Gastroesophageal sphincter (tissue), 4 donors: ENCODE measurements around the gene GAS2. TPM values are rescaled to one million over a fixed set of nuclear protein-coding genes. Genes with fewer than 3 reads are reported as not detected.

Source experiments
- ATAC-seq: fragments of 150-250 bp; one replicate; pipeline ENCODE4 v1.9.1; 2016; ENCODE audit warnings: mild to moderate bottlenecking, moderate library complexity
- H3K27ac ChIP-seq, 4 donors: fragments of 200-600 bp; sonication (generic) in 3 of 4; 1 replicate in 3 of 4; 2 replicates in 1 of 4; pipeline ENCODE4 v1.5.1; 2016 to 2019
- H3K27me3 ChIP-seq: fragments of 200-600 bp; sonication (generic); one replicate; pipeline ENCODE4 v1.5.1; 2019
- H3K36me3 ChIP-seq, 2 donors: fragments of 200-600 bp; sonication (generic); one replicate each; pipeline ENCODE4 v1.5.1; 2019; ENCODE audit warnings: control low read depth in 1 of 2
- H3K4me1 ChIP-seq, 3 donors: fragments of 200-600 bp; sonication (generic); 1 replicate in 2 of 3; 2 replicates in 1 of 3; pipeline ENCODE4 v1.5.1; 2016 to 2019; ENCODE audit warnings: control low read depth in 2 of 3
- H3K4me3 ChIP-seq, 2 donors: fragments of 200-600 bp; sonication (generic); one replicate each; pipeline ENCODE4 v1.5.1; 2019; ENCODE audit warnings: mild to moderate bottlenecking in 1 of 2, moderate library complexity in 1 of 2
- H3K9me3 ChIP-seq, 3 donors: fragments of 200-600 bp; sonication (generic); one replicate each; pipeline ENCODE4 v1.5.1; 2017 to 2019; ENCODE audit warnings: control low read depth in 2 of 3
- CTCF ChIP-seq, 4 experiments: fragments of 200-600 bp in 2 of 4; fragments of 450-650 bp in 2 of 4; sonication (generic) in 1 of 4; IDR thresholded peaks; one replicate each; pipeline ENCODE4 v1.5.1; 2017 to 2019; ENCODE audit warnings: antibody characterized with exemption in 4 of 4, mild to moderate bottlenecking in 2 of 4, moderate library complexity in 2 of 4
- EP300 ChIP-seq: sonication (generic); formaldehyde crosslinking; IDR thresholded peaks from one replicate; pipeline ENCODE4 v1.6.1; 2017; ENCODE audit warnings: antibody characterized with exemption, mild to moderate bottlenecking
- POLR2A ChIP-seq, 2 donors: fragments of 450-650 bp; IDR thresholded peaks; one replicate each; pipeline ENCODE4 v1.6.1; 2017; ENCODE audit warnings: antibody characterized with exemption in 2 of 2, mild to moderate bottlenecking in 2 of 2, moderate library complexity in 1 of 2
- POLR2AphosphoS5 ChIP-seq: sonication (generic); formaldehyde crosslinking; IDR thresholded peaks from one replicate; pipeline ENCODE4 v1.6.1; 2017; ENCODE audit warnings: antibody characterized with exemption
- WGBS, 2 donors: methylation state at CpG; one replicate each; pipeline ENCODE4 v1.1.5; 2018; ENCODE audit warnings: low coverage in 1 of 2; 5-methylcytosine and 5-hydroxymethylcytosine counted together
- total RNA-seq, 4 donors: library from RNA; depleted of rRNA; stranded (reverse); fragments of >200 nt; gene quantifications; one replicate each; pipeline ENCODE4 v1.1.0, GENCODE V29; 2016

The GAS2 gene
- total RNA-seq, 4 donors from 2014 or later: 0.67 to 1.4 (median 0.86) TPM

GRCh38 chr11:22684082-22684481, 17.7 kb downstream of the GAS2 start:
- Histone ChIP-seq H3K27me3 (no peaks in the 10 kb centered on the region), H3K36me3 (no peaks in the 10 kb centered on the region), H3K4me3 (no peak overlapping the region), H3K9me3 (no peaks in the 10 kb centered on the region), H3K4me1 (no peaks in the 10 kb centered on the region), H3K27ac (no peak overlapping the region)
- 88 to 100% methylated on average over 2 of the region's 2 CpGs for WGBS, 2 donors
- TF ChIP-seq POLR2A (IDR thresholded peaks at IDR 0.05) (no peak), EP300 (no peak), CTCF (IDR thresholded peaks at IDR 0.05) (no peak), POLR2AphosphoS5 (no peak)
- ATAC-seq: no peak

GRCh38 chr11:22685111-22685510, 18.7 kb downstream of the GAS2 start:
- Histone ChIP-seq H3K4me1 (no peaks in the 10 kb centered on the region), H3K9me3 (no peaks in the 10 kb centered on the region), H3K27ac (no peak overlapping the region), H3K27me3 (no peaks in the 10 kb centered on the region), H3K36me3 (no peaks in the 10 kb centered on the region), H3K4me3 (no peak overlapping the region)
- no peak for TF ChIP-seq POLR2AphosphoS5
- no peak for ATAC-seq
- 95 to 97% methylated on average over 4 of the region's 4 CpGs for WGBS, 2 donors

- Histone ChIP-seq H3K36me3 (no peaks in the 10 kb centered on the region), H3K4me3 (no peak overlapping the region), H3K27ac (no peak overlapping the region), H3K9me3 (no peaks in the 10 kb centered on the region), H3K4me1 (no peaks in the 10 kb centered on the region), H3K27me3 (no peaks in the 10 kb centered on the region)
- 94 to 98% methylated on average over 3 of the region's 3 CpGs for WGBS, 2 donors
- TF ChIP-seq EP300: no peak
- TF ChIP-seq POLR2A (IDR thresholded peaks at IDR 0.05): no peak
- no peak for TF ChIP-seq CTCF (IDR thresholded peaks at IDR 0.05)
- no peak for TF ChIP-seq POLR2AphosphoS5
- no peak for ATAC-seq
Observed at GRCh38 chr11:22688914-22689313, 22.5 kb downstream of the GAS2 start.

GRCh38 chr11:22690257-22690656, 23.8 kb downstream of the GAS2 start:
- Histone ChIP-seq H3K27me3 (no peaks in the 10 kb centered on the region), H3K4me1 (no peaks in the 10 kb centered on the region), H3K4me3 (no peak overlapping the region), H3K27ac (no peak overlapping the region), H3K9me3 (no peaks in the 10 kb centered on the region), H3K36me3 (no peaks in the 10 kb centered on the region)
- TF ChIP-seq EP300 (no peak), CTCF (IDR thresholded peaks at IDR 0.05) (no peak), POLR2A (IDR thresholded peaks at IDR 0.05) (no peak)
- ATAC-seq: no peak
- 45 to 53% methylated on average over 1 of the region's 1 CpG for WGBS, 2 donors

- no peaks in the 10 kb centered on the region for H3K36me3 ChIP-seq
- H3K4me1 ChIP-seq: no peaks in the 10 kb centered on the region
- WGBS, 2 donors: 73 to 89% methylated on average over 3 of the region's 4 CpGs
- H3K27me3 ChIP-seq: no peaks in the 10 kb centered on the region
- TF ChIP-seq POLR2A (IDR thresholded peaks at IDR 0.05) (no peak), POLR2AphosphoS5 (no peak), CTCF (IDR thresholded peaks at IDR 0.05) (no peak), EP300 (no peak)
- no peak overlapping the region for H3K4me3 ChIP-seq
- no peaks in the 10 kb centered on the region for H3K9me3 ChIP-seq
- ATAC-seq: no peak
- no peak overlapping the region for H3K27ac ChIP-seq
Observed at GRCh38 chr11:22690871-22691270, 24.5 kb downstream of the GAS2 start.
